Epidermal melanocyte (primary cell): ENCODE data around the gene TMEM209.
"Not testable (repeated sequence)": the region's sequence is repeated elsewhere in the genome, so short reads cannot be mapped to it uniquely, and the experiment has no call there.

Source experiments
- DNase-seq: peaks from one replicate; pipeline ENCODE4 v3.0.0; 2011; ENCODE audit warnings: low spot score; ENCODE audit not compliant: insufficient read length

TMEM209 gene

DNA sequence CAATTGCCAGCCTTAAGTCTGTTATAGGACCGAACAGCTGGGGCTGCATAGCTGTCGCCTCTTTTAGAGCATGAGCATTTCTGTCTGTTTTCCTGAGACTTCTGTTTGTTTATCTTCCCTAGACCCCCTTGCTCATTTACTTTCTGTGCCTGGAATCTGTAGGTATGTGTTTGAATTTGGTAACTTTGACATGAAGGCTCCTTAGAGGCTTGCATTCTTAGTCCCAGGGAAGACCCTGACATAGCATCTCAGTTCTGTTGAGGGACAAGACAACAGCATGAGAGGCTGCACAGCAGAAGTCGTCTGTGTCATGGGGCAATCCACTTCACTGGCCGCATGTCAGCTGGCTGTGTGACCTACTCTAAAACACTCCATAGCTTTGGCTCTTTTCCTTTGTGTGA, 76.2 kb downstream of the TMEM209 start:
- DNase-seq: no peak

DNA sequence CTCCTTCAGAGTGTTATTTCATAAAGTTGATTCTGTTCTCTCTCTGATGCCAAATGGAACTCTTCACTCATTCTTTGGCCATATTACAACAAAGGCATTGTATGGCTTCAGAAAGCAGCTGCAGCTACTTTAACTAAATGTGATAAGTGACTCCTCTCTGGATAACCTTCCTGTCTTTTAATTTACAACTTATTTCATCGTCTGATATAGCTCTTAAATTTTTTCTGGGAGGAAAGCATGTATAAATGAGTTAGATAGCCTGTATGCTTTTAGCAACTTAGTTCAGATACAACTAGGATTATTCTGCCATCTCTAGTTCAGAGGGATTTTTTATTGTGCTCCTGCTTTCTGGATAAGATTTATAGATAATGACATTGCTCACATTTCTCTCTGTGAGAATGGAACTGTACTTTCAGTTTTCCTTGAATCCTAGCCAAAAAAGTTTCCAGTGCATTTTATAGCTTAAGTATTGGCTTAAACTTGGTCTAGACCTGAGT, 77.3 kb downstream of the TMEM209 start:
- DNase-seq: no peak

DNA sequence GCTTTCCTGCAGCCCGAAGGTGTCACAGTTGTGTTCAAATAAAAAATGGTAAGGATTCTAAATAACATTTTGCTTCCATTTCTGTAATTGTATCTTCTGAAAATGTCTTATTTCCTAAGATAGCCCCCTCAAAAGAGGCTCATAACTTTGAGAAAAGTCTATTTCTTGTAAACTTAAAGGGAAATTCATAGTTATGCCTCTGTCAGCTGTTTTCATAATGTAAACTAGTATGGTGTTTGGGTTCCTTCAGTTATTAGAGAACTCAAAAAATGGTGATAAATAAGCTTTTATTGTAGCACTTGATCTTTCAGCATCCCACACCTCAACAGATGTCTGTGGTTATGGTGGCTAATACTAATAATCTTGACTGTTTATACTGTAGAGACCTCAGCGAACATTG, 77.8 kb downstream of the TMEM209 start:
- DNase-seq: no peak

DNA sequence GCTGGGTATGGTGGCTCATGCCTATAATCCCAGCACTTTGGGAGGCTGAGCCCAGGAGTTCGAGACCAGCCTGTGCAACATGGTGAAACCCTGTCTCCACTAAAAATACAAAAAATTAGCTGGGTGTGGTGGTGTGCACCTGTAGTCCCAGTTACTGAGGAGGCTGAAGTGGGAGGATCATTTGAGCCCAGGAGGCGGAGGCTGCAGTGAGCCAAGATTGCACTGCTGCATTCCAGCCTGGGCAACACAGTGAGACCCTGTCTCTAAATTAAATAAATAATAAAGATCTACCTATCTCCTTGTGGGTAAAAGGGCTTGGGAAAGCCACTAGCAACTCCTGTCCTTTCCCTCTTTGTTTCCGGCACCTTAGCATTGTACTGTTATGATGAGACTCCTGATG, 78.4 kb downstream of the TMEM209 start:
- not testable (repeated sequence) for DNase-seq

GRCh38 chr7:130124711-130125110, 80.5 kb downstream of the TMEM209 start:
- no peak for DNase-seq

GRCh38 chr7:130123501-130123900, 81.7 kb downstream of the TMEM209 start:
- DNase-seq: no peak

DNA sequence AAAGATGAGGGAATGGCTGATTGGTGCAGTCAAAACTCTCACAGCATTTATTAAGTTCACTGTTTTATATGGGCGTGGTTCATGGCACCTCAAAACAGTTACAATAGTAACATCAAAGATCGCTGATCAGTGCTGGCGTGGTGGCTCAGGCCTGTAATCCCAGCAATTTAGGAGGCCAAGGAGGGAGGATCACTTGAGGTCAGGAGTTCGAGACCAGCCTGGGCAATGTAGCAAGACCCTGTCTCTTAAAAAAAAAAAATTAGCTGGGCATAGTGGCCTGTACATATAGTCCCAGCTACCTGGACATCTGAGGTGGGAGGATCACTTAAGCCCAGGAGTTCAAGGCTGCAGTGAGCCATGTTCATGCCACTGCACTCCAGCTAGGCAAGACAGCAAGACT, 86.4 kb downstream of the TMEM209 start:
- DNase-seq: no peak

GRCh38 chr7:130118294-130118693, 86.9 kb downstream of the TMEM209 start:
- DNase-seq: no peak

GRCh38 chr7:130114776-130115175, 90.4 kb downstream of the TMEM209 start:
- DNase-seq: no peak
